ENCODE data around the gene ZIC1.

- TF ChIP-seq ZNF8 (CRISPR knock-in tag; IDR thresholded peaks at IDR 0.05) (no peak), CSRNP3 (CRISPR knock-in tag; IDR thresholded peaks at IDR 0.05) (no peak), GLIS3 (CRISPR knock-in tag; IDR thresholded peaks at IDR 0.05) (no peak)
Observed at GRCh38 chr3:147404800-147405230, 4.3 kb upstream of the ZIC1 start.
